Measurements from ENCODE around the gene DTNBP1.

- TF ChIP-seq POLR2A (IDR thresholded peaks at IDR 0.05), result no peak
- no peak for TF ChIP-seq CTCF (IDR thresholded peaks at IDR 0.05)
- no peak for TF ChIP-seq POLR2AphosphoS5 (IDR thresholded peaks at IDR 0.05)
These were observed 19.3 kb downstream of the DTNBP1 start for GRCh38 chr6:15643542-15643941.

Measured in prostate gland (tissue), 2 donors.